Activated B cell treated with CpG ODN at 0.5 μM for 24 hours (primary cell): ENCODE measurements around the gene SERPINE3. TPM values are rescaled to one million over a fixed set of nuclear protein-coding genes. Genes with fewer than 3 reads are reported as not detected.

ENCODE experiments used
- ATAC-seq: fragments of 200-7000 bp; cut with Tn5 transposase; one replicate; pipeline ENCODE4 v1.10.0; 2021; ENCODE audit warnings: low read depth, mild to moderate bottlenecking, moderate library complexity
- CTCF ChIA-PET: fragments of 350-600 bp; sonication (Branson Sonifier 250); formaldehyde crosslinking; loops from one replicate; lab custom pipeline; 2021; ENCODE audit warnings: antibody characterized with exemption; lab: Charles Lee
- POLR2A ChIA-PET: fragments of 350-600 bp; sonication (Branson Sonifier 250); formaldehyde crosslinking; loops from one replicate; lab custom pipeline; 2021; ENCODE audit warnings: antibody characterized with exemption; lab: Charles Lee
- DNase-seq: peaks from one replicate; pipeline ENCODE4 v3.0.0; 2022
- H3K27ac Mint-ChIP-seq: one replicate; pipeline ENCODE4 v1.8.0; 2020; ENCODE audit warnings: mixed read lengths
- H3K27me3 Mint-ChIP-seq: one replicate; pipeline ENCODE4 v1.8.0; 2021; ENCODE audit warnings: mixed read lengths
- H3K36me3 Mint-ChIP-seq: one replicate; pipeline ENCODE4 v1.8.0; 2021; ENCODE audit warnings: low read depth, mixed read lengths
- H3K4me1 Mint-ChIP-seq: one replicate; pipeline ENCODE4 v1.8.0; 2021; ENCODE audit warnings: mixed read lengths
- H3K4me3 Mint-ChIP-seq: one replicate; pipeline ENCODE4 v1.8.0; 2020; ENCODE audit warnings: mild to moderate bottlenecking, mixed read lengths
- H3K9me3 Mint-ChIP-seq: one replicate; pipeline ENCODE4 v1.8.0; 2020; ENCODE audit warnings: mixed read lengths
- CTCF ChIP-seq: fragments of 200-600 bp; IDR thresholded peaks from one replicate; pipeline ENCODE4 v1.8.0; 2022; ENCODE audit warnings: antibody characterized with exemption, mild to moderate bottlenecking
- intact Hi-C: fragments of 100-400 bp; cut with micrococcal nuclease; formaldehyde crosslinking; loops from one replicate; pipeline ENCODE4 v1.15.1; 2024
- total RNA-seq: library from RNA; stranded (reverse); gene quantifications from 2 replicates; pipeline ENCODE4 v1.2.3, GENCODE V29; 2022

The SERPINE3 gene
- total RNA-seq, 1 donor from 2014 or later: not detected

DNA sequence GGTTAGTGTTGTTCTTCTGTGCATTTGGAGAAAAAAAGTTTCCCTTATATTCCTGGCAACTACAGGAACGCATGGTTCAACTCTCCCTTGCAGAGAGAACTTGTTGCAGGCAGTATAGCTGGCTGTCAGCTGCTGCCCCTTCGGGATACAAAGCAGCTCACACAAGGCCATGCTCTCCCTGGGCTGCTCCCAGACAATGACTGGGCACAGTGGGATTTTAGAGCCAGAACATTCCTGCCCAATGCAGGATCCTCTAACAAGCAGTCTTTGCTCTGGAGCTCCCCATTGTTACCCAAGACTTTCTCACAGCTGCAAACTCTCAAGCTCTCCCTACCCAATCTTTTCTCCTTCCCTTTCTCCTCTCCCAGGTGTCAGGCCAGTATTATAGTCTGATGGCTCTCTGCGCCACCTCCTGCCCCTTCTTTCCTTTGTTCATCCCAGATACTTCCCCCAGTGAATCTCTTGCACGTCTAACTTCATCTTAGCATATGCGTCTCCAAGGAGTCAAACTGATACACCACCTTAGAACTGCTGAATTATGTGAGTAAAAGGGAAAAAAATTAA, 27.5 kb upstream of the SERPINE3 start:
- no peak for TF ChIP-seq CTCF
- DNase-seq: no peak
- H3K9me3 Mint-ChIP-seq: peaks cover 2% of the 10 kb centered on the region
- no peak for ATAC-seq
- CTCF ChIA-PET: no interaction called here
- H3K4me1 Mint-ChIP-seq: no peaks in the 10 kb centered on the region
- peaks cover 10% of the 10 kb centered on the region for H3K27me3 Mint-ChIP-seq
- H3K27ac Mint-ChIP-seq: no peak overlapping the region
- H3K36me3 Mint-ChIP-seq: no peaks in the 10 kb centered on the region
- intact Hi-C loops: no loop called here
- no peak overlapping the region for H3K4me3 Mint-ChIP-seq
- POLR2A ChIA-PET: no interaction called here

DNA sequence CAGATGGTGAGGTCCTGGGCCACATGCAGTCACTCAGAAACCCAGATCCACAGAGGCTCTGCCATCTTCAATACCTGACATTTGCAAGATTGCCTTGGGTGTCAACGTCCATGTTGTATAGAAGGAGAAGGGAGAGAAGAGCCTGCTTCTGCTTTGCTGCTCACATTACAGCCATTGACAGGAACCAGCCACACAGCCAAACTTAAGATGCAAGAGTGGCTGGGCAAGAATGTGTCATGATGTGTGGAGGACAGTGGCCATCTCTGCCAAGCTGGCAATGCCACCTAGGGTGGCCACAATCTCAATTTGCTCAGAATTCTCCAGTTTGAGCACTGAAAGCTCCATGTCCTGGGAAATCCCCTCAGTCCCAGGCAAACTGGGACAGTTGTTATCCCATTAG, 25.9 kb upstream of the SERPINE3 start:
- Mint-ChIP-seq H3K36me3 (no peaks in the 10 kb centered on the region), H3K4me1 (no peaks in the 10 kb centered on the region), H3K9me3 (peaks cover 2% of the 10 kb centered on the region), H3K27ac (no peak overlapping the region), H3K4me3 (no peak overlapping the region), H3K27me3 (peaks cover 7% of the 10 kb centered on the region)
- ChIA-PET CTCF (no interaction called here), POLR2A (no interaction called here)
- DNase-seq (no peak), ATAC-seq (no peak)
- no peak for TF ChIP-seq CTCF
- intact Hi-C loops: no loop called here

GRCh38 chr13:51317262-51317661, 22.2 kb upstream of the SERPINE3 start:
- DNase-seq (no peak), ATAC-seq (no peak)
- ChIA-PET CTCF (no interaction called here), POLR2A (no interaction called here)
- no peaks in the 10 kb centered on the region for H3K4me1 Mint-ChIP-seq
- no peaks in the 10 kb centered on the region for H3K36me3 Mint-ChIP-seq
- H3K27ac Mint-ChIP-seq: no peak overlapping the region
- no peak overlapping the region for H3K4me3 Mint-ChIP-seq
- TF ChIP-seq CTCF: no peak
- peaks cover 3% of the 10 kb centered on the region for H3K27me3 Mint-ChIP-seq
- intact Hi-C loops: no loop called here
- H3K9me3 Mint-ChIP-seq: peaks cover under 1% of the 10 kb centered on the region

- ATAC-seq (no peak), DNase-seq (no peak)
- Mint-ChIP-seq H3K36me3 (no peaks in the 10 kb centered on the region), H3K9me3 (no peaks in the 10 kb centered on the region), H3K4me3 (no peak overlapping the region), H3K27me3 (peaks cover 2% of the 10 kb centered on the region), H3K27ac (no peak overlapping the region), H3K4me1 (no peaks in the 10 kb centered on the region)
- ChIA-PET CTCF (no interaction called here), POLR2A (interaction anchor here (0.9 kb wide), 1 partner anchor 8 kb away, joined by 4 read pairs; no protein-coding TSS in a partner anchor)
- intact Hi-C loops: no loop called here
- no peak for TF ChIP-seq CTCF
Measured at GRCh38 chr13:51318015-51318414, 21.5 kb upstream of the SERPINE3 start.

DNA sequence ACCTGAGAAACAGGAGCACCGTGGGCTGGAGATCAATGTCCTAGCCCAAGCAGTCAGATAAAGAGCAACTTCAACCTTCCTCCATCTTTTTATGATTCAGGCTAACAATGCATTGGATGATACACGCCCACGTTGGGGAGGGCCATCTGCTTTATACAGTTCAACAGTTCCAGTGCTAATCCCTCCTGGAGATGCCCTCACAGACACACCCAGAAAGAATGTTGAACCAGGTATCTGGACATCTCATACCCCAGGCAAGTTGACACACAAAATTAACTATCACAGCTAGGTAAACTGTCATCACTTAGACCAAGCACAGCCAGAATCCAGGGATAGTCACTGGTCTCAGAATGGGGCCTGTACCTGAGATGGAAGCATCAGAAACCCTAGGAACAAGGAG, 20.6 kb upstream of the SERPINE3 start:
- ChIA-PET POLR2A (no interaction called here), CTCF (no interaction called here)
- Mint-ChIP-seq H3K27ac (no peak overlapping the region), H3K9me3 (no peaks in the 10 kb centered on the region), H3K4me3 (no peak overlapping the region), H3K27me3 (no peaks in the 10 kb centered on the region), H3K4me1 (no peaks in the 10 kb centered on the region), H3K36me3 (no peaks in the 10 kb centered on the region)
- TF ChIP-seq CTCF: no peak
- no peak for DNase-seq
- intact Hi-C loops: no loop called here
- ATAC-seq: no peak
